Aorta (tissue), 5 donors: ENCODE results near the gene N4BP2L2. TPM values are rescaled to one million over a fixed set of nuclear protein-coding genes. Genes with fewer than 3 reads are reported as not detected.

ENCODE experiments used
- ATAC-seq: fragments of 200-7000 bp; cut with Tn5 transposase; one replicate; pipeline ENCODE4 v1.9.1; 2022; ENCODE audit warnings: moderate library complexity; ENCODE audit not compliant: low FRiP score
- DNase-seq, 2 donors: peaks; one replicate each; pipeline ENCODE4 v3.0.0-alpha.2; 2020
- H3K27ac ChIP-seq, 2 donors: one replicate each; pipeline ENCODE4 v1.5.1; 2013; ENCODE audit warnings: low read length in 2 of 2, mild to moderate bottlenecking in 2 of 2, moderate library complexity in 2 of 2, control low read depth in 1 of 2, inconsistent platforms in 1 of 2, low read depth in 1 of 2
- H3K27me3 ChIP-seq, 2 donors: one replicate each; pipeline ENCODE4 v1.6.1; 2013; ENCODE audit warnings: control low read depth in 1 of 2, low read length in 1 of 2, mild to moderate bottlenecking in 1 of 2, moderate library complexity in 1 of 2; ENCODE audit not compliant: insufficient read depth in 2 of 2, control insufficient read depth in 1 of 2
- H3K36me3 ChIP-seq, 2 donors: one replicate each; pipeline ENCODE4 v1.6.1; 2013; ENCODE audit warnings: control low read depth in 1 of 2, low read length in 1 of 2, mild to moderate bottlenecking in 1 of 2; ENCODE audit not compliant: insufficient read depth in 2 of 2, control insufficient read depth in 1 of 2
- H3K4me1 ChIP-seq, 2 donors: one replicate each; pipeline ENCODE4 v1.6.1; 2013; ENCODE audit warnings: low read length in 2 of 2, control low read depth in 1 of 2, mild to moderate bottlenecking in 1 of 2, moderate library complexity in 1 of 2; ENCODE audit not compliant: insufficient read depth in 2 of 2, control insufficient read depth in 1 of 2
- H3K4me3 ChIP-seq, 2 donors: one replicate each; pipeline ENCODE4 v1.5.1; 2013; ENCODE audit warnings: low read length in 2 of 2, control low read depth in 1 of 2, mild to moderate bottlenecking in 1 of 2
- H3K9me3 ChIP-seq: one replicate; pipeline ENCODE4 v1.6.1; 2013; ENCODE audit warnings: mild to moderate bottlenecking, low read length; ENCODE audit not compliant: control insufficient read depth
- WGBS, 2 donors: extraction: QIAGEN DNeasy Blood & Tissue Kit; methylation state at CpG; one replicate each; pipeline ENCODE4 v1.1.7; 2013; 5-methylcytosine and 5-hydroxymethylcytosine counted together
- intact Hi-C, 2 donors: fragments of 100-400 bp; cut with DNase I; formaldehyde crosslinking; loops; one replicate each; pipeline versions ENCODE4 v1.14.2 to v1.15.0; 2022
- polyA plus RNA-seq, 2 donors: library from polyadenylated mRNA; stranded (reverse); fragments of 200-250 nt; gene quantifications; one replicate each; pipeline ENCODE4 v1.2.3, GENCODE V29; 2013
- total RNA-seq, 2 donors: library from RNA; stranded (reverse); fragmentation: NEBNext Ultra II Directional; extraction: Animal tissue kit (Norgen Biotek cat#: 25700); gene quantifications; one replicate each; pipeline ENCODE4 v1.2.1, GENCODE V29; 2021
- donor health status: healthy with polysubstance abuse.
- donor health status: Bipolar disorder and iron deficiency.
- donor health status: DM: no; HTN: no; CAD: no.
- donor health status: DM: no; HTN: no; CAD: no.
- donor health status: DM: yes; HTN: yes; CAD: no.

N4BP2L2 gene
- total and polyA plus RNA-seq, 4 donors, result 45.5 to 239 (median 153) TPM

- Histone ChIP-seq H3K4me3 (no peak overlapping the region), H3K9me3 (no peaks in the 10 kb centered on the region), H3K27me3 (no peaks in the 10 kb centered on the region), H3K27ac (no peak overlapping the region), H3K4me1 (no peaks in the 10 kb centered on the region), H3K36me3 (no peaks in the 10 kb centered on the region)
- no peak for DNase-seq
- WGBS, 2 donors, result 50 to 63% methylated on average over 4 of the region's 4 CpGs
- no peak for ATAC-seq
- intact Hi-C loops, result no loop called here
These were observed 147.4 kb downstream of the N4BP2L2 start for GRCh38 chr13:32391101-32391619.

- WGBS, 2 donors, result 80 to 81% methylated on average over 1 of the region's 1 CpG
- no peak for ATAC-seq
- no peaks in the 10 kb centered on the region for H3K9me3 ChIP-seq
These were observed 148.1 kb downstream of the N4BP2L2 start for GRCh38 chr13:32390484-32390883.

GRCh38 chr13:32390048-32390447, 148.5 kb downstream of the N4BP2L2 start:
- 79 to 81% methylated on average over 4 of the region's 4 CpGs for WGBS, 2 donors
- intact Hi-C loops, result no loop called here
- H3K9me3 ChIP-seq, result no peaks in the 10 kb centered on the region

More at GRCh38 chr13:32390484-32390883, 148.1 kb downstream of the N4BP2L2 start:
- intact Hi-C loops, result no loop called here
- Histone ChIP-seq H3K4me1 (no peaks in the 10 kb centered on the region), H3K27me3 (no peaks in the 10 kb centered on the region), H3K27ac (no peak overlapping the region), H3K4me3 (no peak overlapping the region), H3K36me3 (no peaks in the 10 kb centered on the region)
- no peak for DNase-seq

GRCh38 chr13:32385410-32385809, 153.2 kb downstream of the N4BP2L2 start:
- Histone ChIP-seq H3K4me1 (no peaks in the 10 kb centered on the region), H3K27me3 (no peaks in the 10 kb centered on the region), H3K9me3 (no peaks in the 10 kb centered on the region), H3K36me3 (no peaks in the 10 kb centered on the region), H3K4me3 (no peak overlapping the region), H3K27ac (no peak overlapping the region)
- DNase-seq, result no peak
- intact Hi-C loops, result no loop called here
- no peak for ATAC-seq

More at GRCh38 chr13:32390048-32390447, 148.5 kb downstream of the N4BP2L2 start:
- Histone ChIP-seq H3K27me3 (no peaks in the 10 kb centered on the region), H3K4me3 (no peak overlapping the region), H3K4me1 (no peaks in the 10 kb centered on the region), H3K36me3 (no peaks in the 10 kb centered on the region), H3K27ac (no peak overlapping the region)
- DNase-seq (no peak), ATAC-seq (no peak)

- H3K27ac ChIP-seq, result no peak overlapping the region
- no peaks in the 10 kb centered on the region for H3K9me3 ChIP-seq
- intact Hi-C loops, result loop anchor here in 1 of 2 donors (5.0 kb wide), 1 partner anchor 193 kb away; no protein-coding TSS in a partner anchor
- no peaks in the 10 kb centered on the region for H3K36me3 ChIP-seq
- no peaks in the 10 kb centered on the region for H3K4me1 ChIP-seq
- no peak overlapping the region for H3K4me3 ChIP-seq
- 81 to 88% methylated on average over 2 of the region's 2 CpGs for WGBS, 2 donors
- no peaks in the 10 kb centered on the region for H3K27me3 ChIP-seq
- DNase-seq (no peak), ATAC-seq (no peak)
These were observed 153.9 kb downstream of the N4BP2L2 start for GRCh38 chr13:32384702-32385101.

GRCh38 chr13:32383836-32384618, 154.6 kb downstream of the N4BP2L2 start:
- WGBS, 2 donors, result 75 to 78% methylated on average over 5 of the region's 5 CpGs
- intact Hi-C loops, result loop anchor here in 1 of 2 donors (5.0 kb wide), 1 partner anchor 193 kb away; no protein-coding TSS in a partner anchor
- H3K9me3 ChIP-seq, result no peaks in the 10 kb centered on the region
- H3K36me3 ChIP-seq, result no peaks in the 10 kb centered on the region
- H3K4me1 ChIP-seq, result no peaks in the 10 kb centered on the region
- no peak for ATAC-seq
- H3K4me3 ChIP-seq, result no peak overlapping the region
- no peaks in the 10 kb centered on the region for H3K27me3 ChIP-seq
- no peak overlapping the region for H3K27ac ChIP-seq
- DNase-seq, result no peak

Other genes with a start within 250 kb of the N4BP2L2 start
- gene ZAR1L, start 223.4 kb downstream of the N4BP2L2 start, total RNA-seq, result not detected
- not detected for gene ZAR1L, start 223.4 kb downstream of the N4BP2L2 start, polyA plus RNA-seq
- gene BRCA2, start 223.3 kb downstream of the N4BP2L2 start, total RNA-seq, result 1 to 10 TPM; 3.2 to 4.3 TPM
- gene BRCA2, start 223.3 kb downstream of the N4BP2L2 start, polyA plus RNA-seq, result under 1 TPM; 0.26 to 0.38 TPM
- 10 to 100 TPM; 18.2 to 32.2 TPM for gene N4BP2L1, start 110.7 kb downstream of the N4BP2L2 start, total RNA-seq
- 10 to 100 TPM; 13.3 to 33.7 TPM for gene N4BP2L1, start 110.7 kb downstream of the N4BP2L2 start, polyA plus RNA-seq
- gene PDS5B, start 47.7 kb upstream of the N4BP2L2 start, total RNA-seq, result 10 to 100 TPM; 46.2 to 52.9 TPM
- 10 to 100 TPM in 1 of 2 donors, 1 to 10 TPM in 1; 9.5 to 12.5 TPM for gene PDS5B, start 47.7 kb upstream of the N4BP2L2 start, polyA plus RNA-seq